CD14-positive monocyte (primary cell): Measurements from ENCODE around the gene PTPRD. TPM values are rescaled to one million over a fixed set of nuclear protein-coding genes. Genes with fewer than 3 reads are reported as not detected.
"Not testable (repeated sequence)": the region's sequence is repeated elsewhere in the genome, so short reads cannot be mapped to it uniquely, and the experiment has no call there.

Source experiments
- DNase-seq, 3 donors: peaks; one replicate each; pipeline ENCODE4 v3.0.0-alpha.2; 2011 to 2022
- H2AFZ ChIP-seq: 2 replicates; pipeline ENCODE4 v1.6.0; 2012; ENCODE audit warnings: mild to moderate bottlenecking, low read depth, low read length, inconsistent platforms; ENCODE audit not compliant: insufficient read depth, poor library complexity, severe bottlenecking
- H3K27ac ChIP-seq, 2 donors: 1 replicate in 1 of 2; 2 replicates in 1 of 2; pipeline ENCODE4 v1.5.1; 2012 to 2013; ENCODE audit warnings: low read length in 2 of 2, control low read depth in 1 of 2, inconsistent platforms in 1 of 2, low read depth in 1 of 2, mild to moderate bottlenecking in 1 of 2
- H3K27me3 ChIP-seq, 2 donors: one replicate each; pipeline versions ENCODE4 v1.6.0 to v1.6.1; 2011 to 2013; ENCODE audit warnings: low read length in 2 of 2; ENCODE audit not compliant: control insufficient read depth in 2 of 2, insufficient read depth in 2 of 2
- H3K36me3 ChIP-seq, 2 donors: replicated peaks in 1 of 2; 1 replicate in 1 of 2; 2 replicates in 1 of 2; pipeline versions ENCODE4 v1.5.1 to v1.6.1; 2012 to 2013; ENCODE audit warnings: low read length in 2 of 2, control low read depth in 1 of 2, inconsistent platforms in 1 of 2, mild to moderate bottlenecking in 1 of 2; ENCODE audit not compliant: insufficient read depth in 2 of 2, control insufficient read depth in 1 of 2
- H3K4me1 ChIP-seq, 2 donors: 1 replicate in 1 of 2; 2 replicates in 1 of 2; pipeline versions ENCODE4 v1.5.1 to v1.6.1; 2012 to 2013; ENCODE audit warnings: low read length in 2 of 2, control low read depth in 1 of 2, inconsistent platforms in 1 of 2, mild to moderate bottlenecking in 1 of 2, moderate library complexity in 1 of 2; ENCODE audit not compliant: insufficient read depth in 2 of 2, control insufficient read depth in 1 of 2
- H3K4me2 ChIP-seq: replicated peaks from 2 replicates; pipeline ENCODE3; 2012; ENCODE audit warnings: low read length, moderate library complexity, mild to moderate bottlenecking; ENCODE audit not compliant: poor library complexity, severe bottlenecking; ENCODE audit errors: extremely low read depth
- H3K4me3 ChIP-seq, 3 experiments: fragments of 200-600 bp in 1 of 3; sonication (generic) in 1 of 3; replicated peaks in 1 of 3; 1 replicate in 2 of 3; 2 replicates in 1 of 3; pipeline ENCODE4 v1.5.1; 2011 to 2013; ENCODE audit warnings: low read length in 3 of 3, mild to moderate bottlenecking in 3 of 3, control low read depth in 2 of 3, low read depth in 2 of 3, inconsistent platforms in 1 of 3, moderate library complexity in 1 of 3
- H3K79me2 ChIP-seq: 2 replicates; pipeline ENCODE4 v1.6.0; 2012; ENCODE audit warnings: mild to moderate bottlenecking, control low read depth, inconsistent platforms, low read length, moderate library complexity; ENCODE audit not compliant: insufficient read depth
- H3K9ac ChIP-seq: 2 replicates; pipeline ENCODE4 v1.6.0; 2017; ENCODE audit warnings: low read length, mild to moderate bottlenecking; ENCODE audit not compliant: insufficient read depth, poor library complexity, severe bottlenecking
- H3K9me3 ChIP-seq, 2 donors: replicated peaks in 1 of 2; 1 replicate in 1 of 2; 2 replicates in 1 of 2; pipeline versions ENCODE4 v1.5.1 to v1.6.1; 2012 to 2013; ENCODE audit warnings: low read length in 2 of 2, control low read depth in 1 of 2; ENCODE audit not compliant: control insufficient read depth in 1 of 2, insufficient read depth in 1 of 2
- H4K20me1 ChIP-seq: 2 replicates; pipeline ENCODE4 v1.6.0; 2012; ENCODE audit warnings: mild to moderate bottlenecking, low read length, control low read depth, moderate library complexity; ENCODE audit not compliant: insufficient read depth
- H3K27ac Mint-ChIP-seq, 7 donors: one replicate each; pipeline ENCODE4 v1.8.0; 2020; ENCODE audit warnings: mild to moderate bottlenecking in 7 of 7, mixed read lengths in 7 of 7, moderate library complexity in 6 of 7, inconsistent platforms in 2 of 7
- H3K27me3 Mint-ChIP-seq, 3 donors: one replicate each; pipeline ENCODE4 v1.8.0; 2021 to 2022; ENCODE audit warnings: low read depth in 3 of 3, mild to moderate bottlenecking in 3 of 3, mixed read lengths in 3 of 3, moderate library complexity in 3 of 3, inconsistent platforms in 1 of 3
- H3K36me3 Mint-ChIP-seq, 2 donors: one replicate each; pipeline ENCODE4 v1.8.0; 2020; ENCODE audit warnings: mixed read lengths in 2 of 2, inconsistent platforms in 1 of 2, mild to moderate bottlenecking in 1 of 2
- H3K4me1 Mint-ChIP-seq: one replicate; pipeline ENCODE4 v1.8.0; 2020; ENCODE audit warnings: mild to moderate bottlenecking, mixed read lengths
- H3K4me3 Mint-ChIP-seq, 2 donors: one replicate each; pipeline ENCODE4 v1.8.0; 2020; ENCODE audit warnings: mild to moderate bottlenecking in 2 of 2, mixed read lengths in 2 of 2, moderate library complexity in 1 of 2
- H3K9me3 Mint-ChIP-seq, 7 donors: one replicate each; pipeline ENCODE4 v1.8.0; 2020 to 2022; ENCODE audit warnings: mixed read lengths in 7 of 7, mild to moderate bottlenecking in 6 of 7, moderate library complexity in 6 of 7, inconsistent platforms in 2 of 7
- CTCF ChIP-seq: fragments of 200-600 bp; IDR thresholded peaks from one replicate; pipeline ENCODE4 v1.8.0; 2022; ENCODE audit warnings: antibody characterized with exemption, mild to moderate bottlenecking
- WGBS: methylation state at CpG from one replicate; pipeline ENCODE4 v1.1.5; 2013; ENCODE audit warnings: missing lambda C conversion rate; ENCODE audit not compliant: insufficient coverage; 5-methylcytosine and 5-hydroxymethylcytosine counted together
- intact Hi-C, 2 donors: fragments of 100-400 bp; cut with micrococcal nuclease; formaldehyde crosslinking; loops; one replicate each; pipeline versions ENCODE4 v1.15.0 to v1.15.1; 2023
- polyA plus RNA-seq, 3 donors: library from polyadenylated mRNA; depleted of rRNA in 1 of 3; unstranded in 2 of 3; stranded (reverse) in 1 of 3; fragments of 300-500 nt in 2 of 3; fragments of >200 nt in 1 of 3; fragmentation: Illumina TruSeq in 2 of 3; gene quantifications; 1 replicate in 2 of 3; 2 replicates in 1 of 3; pipeline ENCODE4 v1.2.3, GENCODE V29; 2012 to 2021

The PTPRD gene
- polyA plus RNA-seq, 3 donors: not detected

DNA sequence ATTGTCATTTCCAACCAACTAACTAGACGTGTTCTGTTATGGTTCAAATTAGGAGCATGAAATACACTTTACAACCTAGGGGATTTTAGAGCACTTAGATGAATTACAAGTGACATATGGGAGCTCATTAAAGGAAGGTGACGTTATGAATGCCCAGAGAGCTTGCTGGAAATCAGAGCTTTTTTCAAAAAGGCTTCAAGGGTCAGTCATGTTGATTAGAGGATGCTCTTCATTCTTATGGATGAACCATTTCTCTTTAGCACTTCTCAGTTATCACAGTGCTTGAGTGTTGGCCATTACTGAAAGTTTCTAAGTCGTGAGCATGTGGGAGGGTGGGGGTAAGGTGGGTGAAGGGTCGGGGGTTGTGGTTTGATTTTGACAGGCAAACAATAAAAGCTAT, 1567.7 kb downstream of the PTPRD start:
- H3K4me2 ChIP-seq: no peak overlapping the region
- H3K36me3 ChIP-seq: no peaks in the 10 kb centered on the region
- H3K4me3 ChIP-seq: no peak overlapping the region
- H3K79me2 ChIP-seq: no peaks in the 10 kb centered on the region
- Mint-ChIP-seq H3K4me1 (no peaks in the 10 kb centered on the region), H3K27me3 (peaks cover 0 to 3% (median 0%) of the 10 kb centered on the region in 3 donors), H3K27ac (no peak overlapping the region), H3K36me3 (no peaks in the 10 kb centered on the region), H3K9me3 (peaks cover 0 to 4% (median 2%) of the 10 kb centered on the region in 7 donors), H3K4me3 (no peak overlapping the region)
- no peaks in the 10 kb centered on the region for H4K20me1 ChIP-seq
- no peaks in the 10 kb centered on the region for H3K27me3 ChIP-seq
- no peaks in the 10 kb centered on the region for H3K9me3 ChIP-seq
- WGBS: 80% methylated on average over 1 of the region's 4 CpGs
- intact Hi-C loops: no loop called here
- TF ChIP-seq CTCF: no peak
- H2AFZ ChIP-seq: no peak overlapping the region
- DNase-seq: no peak
- no peaks in the 10 kb centered on the region for H3K4me1 ChIP-seq
- H3K9ac ChIP-seq: no peak overlapping the region
- no peak overlapping the region for H3K27ac ChIP-seq

GRCh38 chr9:9043788-9044187, 1569.0 kb downstream of the PTPRD start:
- H3K4me1 ChIP-seq, H3K4me1 Mint-ChIP-seq, intact Hi-C loops, H3K27me3 ChIP-seq, H3K36me3 ChIP-seq, DNase-seq, H3K27ac Mint-ChIP-seq, H3K79me2 ChIP-seq, H3K9me3 ChIP-seq, H3K9ac ChIP-seq, H3K4me3 ChIP-seq, H3K27me3 Mint-ChIP-seq, H3K36me3 Mint-ChIP-seq, H3K4me2 ChIP-seq, H3K27ac ChIP-seq, H3K4me3 Mint-ChIP-seq, H2AFZ ChIP-seq, H4K20me1 ChIP-seq, H3K9me3 Mint-ChIP-seq: not testable (repeated sequence)
- no CpG with 5 or more reads among the region's 3 CpGs for WGBS
